Measurements from ENCODE around the gene HSPB6.
A peak's percentile ranks its signal among the peaks of the same experiment; 100 is the strongest.

Gene HSPB6

GRCh38 chr19:35746531-35746930 is 10.3 kb downstream of the HSPB6 start:
- H3K27ac ChIP-seq, result no peak overlapping the region
- no peaks in the 10 kb centered on the region for H3K36me3 ChIP-seq (ENCODE audit: insufficient read depth)
- H4K20me1 ChIP-seq (ENCODE audit: insufficient read depth), result no peaks in the 10 kb centered on the region
- no peak overlapping the region for H2AFZ ChIP-seq (ENCODE audit: low read depth)
- H3K9ac ChIP-seq, result peak overlapping the region; percentile 96; the same call in 1 of the 2 replicates
- H3K4me2 ChIP-seq, result peak overlapping the region; percentile 59; the same call in 1 of the 2 replicates
- no peak overlapping the region for H3K4me3 ChIP-seq (IDR thresholded peaks at IDR 0.05; ENCODE audit: insufficient read depth, low read depth, low read length)
- peaks cover 4% of the 10 kb centered on the region; the same call in 1 of the 2 replicates for H3K79me2 ChIP-seq (ENCODE audit: insufficient read depth, low read depth)
- peaks cover 51% of the 10 kb centered on the region for H3K4me1 ChIP-seq (ENCODE audit: low read depth, poor library complexity, severe bottlenecking)
- H3K27me3 ChIP-seq (ENCODE audit: insufficient read depth, low read depth), result no peaks in the 10 kb centered on the region
- TF ChIP-seq CTCF (conservative IDR thresholded peaks at IDR 0.05; ENCODE audit: low read depth, low read length), result no peak

GRCh38 chr19:35746087-35746462 is 10.8 kb downstream of the HSPB6 start:
- H3K4me1 ChIP-seq (ENCODE audit: low read depth, poor library complexity, severe bottlenecking), result peaks cover 53% of the 10 kb centered on the region

GRCh38 chr19:35745328-35746086 is 11.3 kb downstream of the HSPB6 start, which contains the start of the genes PSENEN and U2AF1L4:
PSENEN (plus strand) TSS chr19:35745651; CDS start chr19:35745931, 280 bp downstream.
U2AF1L4 (minus strand) TSS chr19:35745418; CDS start chr19:35745391, 27 bp downstream.
- TF ChIP-seq CTCF (conservative IDR thresholded peaks at IDR 0.05; ENCODE audit: low read depth, low read length), result no peak
- Histone ChIP-seq H3K4me2 (peak within 1 kb of the TSS; percentile 59), H3K4me1 (ENCODE audit: low read depth, poor library complexity, severe bottlenecking) (peaks cover 53% of the 10 kb centered on the region), H3K79me2 (ENCODE audit: insufficient read depth, low read depth) (peaks cover 4% of the 10 kb centered on the region; the same call in 1 of the 2 replicates), H3K27me3 (ENCODE audit: insufficient read depth, low read depth) (no peaks in the 10 kb centered on the region), H3K36me3 (ENCODE audit: insufficient read depth) (no peaks in the 10 kb centered on the region), H3K4me3 (IDR thresholded peaks at IDR 0.05; ENCODE audit: insufficient read depth, low read depth, low read length) (peak within 1 kb of the TSS; percentile 62), H3K27ac (peak within 1 kb of the TSS; percentile 96), H4K20me1 (ENCODE audit: insufficient read depth) (no peaks in the 10 kb centered on the region), H2AFZ (ENCODE audit: low read depth) (peak within 1 kb of the TSS; percentile 50), H3K9ac (peak within 1 kb of the TSS; percentile 96)

More at GRCh38 chr19:35746087-35746462, 10.8 kb downstream of the HSPB6 start:
- Histone ChIP-seq H3K9ac (peak overlapping the region; percentile 96; the same call in 1 of the 2 replicates), H3K79me2 (ENCODE audit: insufficient read depth, low read depth) (peaks cover 4% of the 10 kb centered on the region; the same call in 1 of the 2 replicates), H2AFZ (ENCODE audit: low read depth) (no peak overlapping the region), H3K27me3 (ENCODE audit: insufficient read depth, low read depth) (no peaks in the 10 kb centered on the region), H4K20me1 (ENCODE audit: insufficient read depth) (no peaks in the 10 kb centered on the region), H3K27ac (peak overlapping the region; percentile 96; the same call in 1 of the 2 replicates), H3K4me2 (peak overlapping the region; percentile 59), H3K36me3 (ENCODE audit: insufficient read depth) (no peaks in the 10 kb centered on the region), H3K4me3 (IDR thresholded peaks at IDR 0.05; ENCODE audit: insufficient read depth, low read depth, low read length) (peak overlapping the region; percentile 62)
- no peak for TF ChIP-seq CTCF (conservative IDR thresholded peaks at IDR 0.05; ENCODE audit: low read depth, low read length)

- peak overlapping the region; percentile 62 for H3K4me3 ChIP-seq (IDR thresholded peaks at IDR 0.05; ENCODE audit: insufficient read depth, low read depth, low read length)
- H3K27me3 ChIP-seq (ENCODE audit: insufficient read depth, low read depth), result no peaks in the 10 kb centered on the region
- H3K36me3 ChIP-seq (ENCODE audit: insufficient read depth), result no peaks in the 10 kb centered on the region
- peaks cover 56% of the 10 kb centered on the region for H3K4me1 ChIP-seq (ENCODE audit: low read depth, poor library complexity, severe bottlenecking)
- peak; percentile 31; the same call in 1 of the 2 replicates for TF ChIP-seq CTCF (conservative IDR thresholded peaks at IDR 0.05; ENCODE audit: low read depth, low read length)
- no peaks in the 10 kb centered on the region for H4K20me1 ChIP-seq (ENCODE audit: insufficient read depth)
- H3K9ac ChIP-seq, result peak overlapping the region; percentile 96
- peak overlapping the region; percentile 96 for H3K27ac ChIP-seq
- H3K79me2 ChIP-seq (ENCODE audit: insufficient read depth, low read depth), result peaks cover 4% of the 10 kb centered on the region; the same call in 1 of the 2 replicates
- H3K4me2 ChIP-seq, result peak overlapping the region; percentile 50
- peak overlapping the region; percentile 50; the same call in 1 of the 2 replicates for H2AFZ ChIP-seq (ENCODE audit: low read depth)
These were observed 12.2 kb downstream of the HSPB6 start for GRCh38 chr19:35744430-35745327.

All from KMS-11 (cell line).